Urinary bladder (tissue), 4 donors: ENCODE data around the gene ZSWIM7. TPM values are rescaled to one million over a fixed set of nuclear protein-coding genes. Genes with fewer than 3 reads are reported as not detected.

Experiments used
- DNase-seq: peaks from one replicate; pipeline ENCODE4 v3.0.0-alpha.2; 2015; ENCODE audit errors: extremely low spot score
- H3K27ac ChIP-seq: one replicate; pipeline ENCODE4 v1.5.1; 2013; ENCODE audit warnings: low read depth, mild to moderate bottlenecking, moderate library complexity
- H3K36me3 ChIP-seq: one replicate; pipeline ENCODE4 v1.6.1; 2013; ENCODE audit warnings: mild to moderate bottlenecking, moderate library complexity; ENCODE audit not compliant: insufficient read depth
- H3K4me1 ChIP-seq: one replicate; pipeline ENCODE4 v1.6.1; 2013; ENCODE audit warnings: mild to moderate bottlenecking, moderate library complexity; ENCODE audit not compliant: insufficient read depth
- H3K4me3 ChIP-seq: one replicate; pipeline ENCODE4 v1.5.1; 2013; ENCODE audit warnings: low read depth, low read length
- WGBS: extraction: QIAGEN DNeasy Blood & Tissue Kit; methylation state at CpG from one replicate; pipeline ENCODE4 v1.1.7; 2013; 5-methylcytosine and 5-hydroxymethylcytosine counted together
- polyA plus RNA-seq: library from polyadenylated mRNA; stranded (reverse); fragments of 200-250 nt; gene quantifications from one replicate; pipeline ENCODE4 v1.2.3, GENCODE V29; 2013
- total RNA-seq: library from RNA; depleted of rRNA; stranded (reverse); fragments of >200 nt; gene quantifications from one replicate; pipeline ENCODE4 v1.2.3, GENCODE V29; 2014
- donor health status: healthy with polysubstance abuse.
- donor health status: healthy.

Gene ZSWIM7
- total RNA-seq (18.9 TPM), polyA plus RNA-seq (35.6 TPM)

- WGBS = under 1% methylated on average over 91 of the region's 91 CpGs
- Histone ChIP-seq H3K4me1 (peaks cover 2% of the 10 kb centered on the region), H3K4me3 (peak within 1 kb of the TSS; percentile 74), H3K36me3 (peaks cover 2% of the 10 kb centered on the region), H3K27ac (peak within 1 kb of the TSS; percentile 98)
- peak; percentile 87 for DNase-seq
These were observed at the start of gene ZSWIM7, which contains the start of gene TTC19 for GRCh38 chr17:15999141-15999973. Gene ZSWIM7, minus strand, starts transcription at chr17:15999704. Its CDS starts 110 bp downstream, at chr17:15999594. Gene TTC19, plus strand, starts transcription at chr17:15999824. Its CDS starts 25 bp downstream, at chr17:15999849.

- Histone ChIP-seq H3K4me3 (no peak overlapping the region), H3K27ac (no peak overlapping the region), H3K4me1 (no peaks in the 10 kb centered on the region), H3K36me3 (peaks cover 6% of the 10 kb centered on the region)
- no peak for DNase-seq
- 93% methylated on average over 14 of the region's 14 CpGs for WGBS
These were observed 49.4 kb upstream of the ZSWIM7 start for GRCh38 chr17:16048811-16049449.

GRCh38 chr17:16046966-16047365 lies 47.5 kb upstream of the ZSWIM7 start:
- H3K4me1 ChIP-seq = no peaks in the 10 kb centered on the region
- 88% methylated on average over 3 of the region's 3 CpGs for WGBS
- no peak overlapping the region for H3K27ac ChIP-seq
- DNase-seq = no peak
- no peak overlapping the region for H3K4me3 ChIP-seq
- peaks cover 8% of the 10 kb centered on the region for H3K36me3 ChIP-seq

- Histone ChIP-seq H3K36me3 (peaks cover 8% of the 10 kb centered on the region), H3K4me3 (no peak overlapping the region), H3K4me1 (no peaks in the 10 kb centered on the region), H3K27ac (no peak overlapping the region)
- 83% methylated on average over 10 of the region's 10 CpGs for WGBS
- DNase-seq = no peak
These were observed 45.0 kb upstream of the ZSWIM7 start for GRCh38 chr17:16044487-16044886.

GRCh38 chr17:16040710-16041251 lies 41.3 kb upstream of the ZSWIM7 start:
- no peak overlapping the region for H3K4me3 ChIP-seq
- 67% methylated on average over 4 of the region's 4 CpGs for WGBS
- peak overlapping the region; percentile 56 for H3K27ac ChIP-seq
- DNase-seq = no peak
- peaks cover 5% of the 10 kb centered on the region for H3K36me3 ChIP-seq
- H3K4me1 ChIP-seq = no peaks in the 10 kb centered on the region

GRCh38 chr17:16037636-16038035 lies 38.1 kb upstream of the ZSWIM7 start:
- no peak overlapping the region for H3K4me3 ChIP-seq
- H3K27ac ChIP-seq = no peak overlapping the region
- no peaks in the 10 kb centered on the region for H3K4me1 ChIP-seq
- H3K36me3 ChIP-seq = peaks cover 5% of the 10 kb centered on the region
- no peak for DNase-seq

- DNase-seq = no peak
- Histone ChIP-seq H3K27ac (no peak overlapping the region), H3K36me3 (peaks cover 7% of the 10 kb centered on the region), H3K4me1 (no peaks in the 10 kb centered on the region), H3K4me3 (no peak overlapping the region)
- WGBS = 97% methylated on average over 2 of the region's 2 CpGs
These were observed 36.8 kb upstream of the ZSWIM7 start for GRCh38 chr17:16036261-16036660.

GRCh38 chr17:16033729-16034349 lies 34.3 kb upstream of the ZSWIM7 start:
- no peak for DNase-seq
- H3K27ac ChIP-seq = no peak overlapping the region
- peaks cover 7% of the 10 kb centered on the region for H3K36me3 ChIP-seq
- 97% methylated on average over 7 of the region's 7 CpGs for WGBS
- H3K4me3 ChIP-seq = no peak overlapping the region
- H3K4me1 ChIP-seq = no peaks in the 10 kb centered on the region

- no peak overlapping the region for H3K4me3 ChIP-seq
- H3K36me3 ChIP-seq = peaks cover 14% of the 10 kb centered on the region
- H3K4me1 ChIP-seq = no peaks in the 10 kb centered on the region
- WGBS = 70% methylated on average over 5 of the region's 5 CpGs
- DNase-seq = no peak
- peak overlapping the region; percentile 79 for H3K27ac ChIP-seq
These were observed 28.4 kb upstream of the ZSWIM7 start for GRCh38 chr17:16027708-16028584.

GRCh38 chr17:16026895-16027294 lies 27.4 kb upstream of the ZSWIM7 start:
- peaks cover 12% of the 10 kb centered on the region for H3K36me3 ChIP-seq
- DNase-seq = no peak
- 93% methylated on average over 5 of the region's 5 CpGs for WGBS
- H3K27ac ChIP-seq = peak overlapping the region; percentile 18
- no peaks in the 10 kb centered on the region for H3K4me1 ChIP-seq
- H3K4me3 ChIP-seq = no peak overlapping the region

- Histone ChIP-seq H3K4me1 (no peaks in the 10 kb centered on the region), H3K36me3 (peaks cover 12% of the 10 kb centered on the region), H3K4me3 (no peak overlapping the region), H3K27ac (no peak overlapping the region)
- no peak for DNase-seq
- WGBS = 94% methylated on average over 1 of the region's 1 CpG
These were observed 25.7 kb upstream of the ZSWIM7 start for GRCh38 chr17:16025202-16025601.

- no peaks in the 10 kb centered on the region for H3K4me1 ChIP-seq
- no peak overlapping the region for H3K27ac ChIP-seq
- DNase-seq = no peak
- H3K36me3 ChIP-seq = peaks cover 12% of the 10 kb centered on the region
- 88% methylated on average over 4 of the region's 4 CpGs for WGBS
- H3K4me3 ChIP-seq = no peak overlapping the region
These were observed 24.4 kb upstream of the ZSWIM7 start for GRCh38 chr17:16023881-16024280.

GRCh38 chr17:16019347-16019746 lies 19.8 kb upstream of the ZSWIM7 start:
- Histone ChIP-seq H3K4me3 (no peak overlapping the region), H3K36me3 (no peaks in the 10 kb centered on the region), H3K4me1 (no peaks in the 10 kb centered on the region), H3K27ac (no peak overlapping the region)
- 68% methylated on average over 1 of the region's 1 CpG for WGBS
- DNase-seq = no peak
